ENCODE measurements around the gene TJAP1. TPM values are rescaled to one million over a fixed set of nuclear protein-coding genes. Genes with fewer than 3 reads are reported as not detected.
"Not testable (repeated sequence)": the region's sequence is repeated elsewhere in the genome, so short reads cannot be mapped to it uniquely, and the experiment has no call there.

The TJAP1 gene
- polyA plus RNA-seq, 1 donor from 2014 or later, result 11.4 TPM

- no peak overlapping the region for H3K4me3 ChIP-seq (ENCODE audit: low read length)
- H3K9me3 ChIP-seq (ENCODE audit: low read length), result no peaks in the 10 kb centered on the region
- no peaks in the 10 kb centered on the region for H3K9me2 ChIP-seq (ENCODE audit: insufficient read depth, low read length)
- H3K27me3 ChIP-seq (ENCODE audit: insufficient read depth, low read depth, low read length), result no peaks in the 10 kb centered on the region
- H3F3A ChIP-seq (ENCODE audit: insufficient read depth, low read length, poor library complexity, severe bottlenecking), result no peaks in the 10 kb centered on the region
- H3K9ac ChIP-seq (ENCODE audit: low read length), result no peak overlapping the region
- no peak overlapping the region for H2AFZ ChIP-seq (ENCODE audit: low read depth, low read length)
- no peaks in the 10 kb centered on the region for H3K79me2 ChIP-seq (replicated peaks; ENCODE audit: insufficient read depth, low read length)
- H3K36me3 ChIP-seq (ENCODE audit: insufficient read depth, low read length), result no peaks in the 10 kb centered on the region
- H3K4me2 ChIP-seq (ENCODE audit: low read length), result no peak overlapping the region
- H3K27ac ChIP-seq (ENCODE audit: low read length), result no peak overlapping the region
- no peaks in the 10 kb centered on the region for H4K20me1 ChIP-seq (ENCODE audit: insufficient read depth)
- TF ChIP-seq CTCF (IDR thresholded peaks at IDR 0.05; ENCODE audit: poor library complexity, severe bottlenecking) (no peak), EP300 (conservative IDR thresholded peaks at IDR 0.05; ENCODE audit: poor library complexity, severe bottlenecking) (no peak), TAF1 (IDR thresholded peaks at IDR 0.05; ENCODE audit: low read depth) (no peak), MXI1 (conservative IDR thresholded peaks at IDR 0.05; ENCODE audit: poor library complexity, severe bottlenecking) (no peak), RAD21 (conservative IDR thresholded peaks at IDR 0.05) (no peak), SMC3 (conservative IDR thresholded peaks at IDR 0.05; ENCODE audit: poor library complexity) (no peak), EZH2 (IDR thresholded peaks at IDR 0.05; ENCODE audit: borderline replicate concordance, insufficient read depth, low read length, poor library complexity, severe bottlenecking) (no peak), POLR2AphosphoS5 (IDR thresholded peaks at IDR 0.05) (no peak), REST (IDR thresholded peaks at IDR 0.05; ENCODE audit: borderline replicate concordance) (no peak)
These were observed 20.3 kb downstream of the TJAP1 start for GRCh38 chr6:43497689-43498088.

- not testable (repeated sequence) for H3K4me2 ChIP-seq (ENCODE audit: low read length); H4K20me1 ChIP-seq (ENCODE audit: insufficient read depth); H3F3A ChIP-seq (ENCODE audit: insufficient read depth, low read length, poor library complexity, severe bottlenecking); H3K9ac ChIP-seq (ENCODE audit: low read length); H3K9me3 ChIP-seq (ENCODE audit: low read length); H3K79me2 ChIP-seq (replicated peaks; ENCODE audit: insufficient read depth, low read length); H3K9me2 ChIP-seq (ENCODE audit: insufficient read depth, low read length); H2AFZ ChIP-seq (ENCODE audit: low read depth, low read length); H3K36me3 ChIP-seq (ENCODE audit: insufficient read depth, low read length); H3K27ac ChIP-seq (ENCODE audit: low read length); H3K4me3 ChIP-seq (ENCODE audit: low read length); H3K27me3 ChIP-seq (ENCODE audit: insufficient read depth, low read depth, low read length)
These were observed 20.9 kb downstream of the TJAP1 start for GRCh38 chr6:43498291-43498690.
